Activated B cell treated with CpG ODN at 0.5 μM for 24 hours (primary cell): ENCODE measurements around the gene MCC. TPM values are rescaled to one million over a fixed set of nuclear protein-coding genes. Genes with fewer than 3 reads are reported as not detected.

Source experiments
- ATAC-seq: fragments of 200-7000 bp; cut with Tn5 transposase; one replicate; pipeline ENCODE4 v1.10.0; 2021; ENCODE audit warnings: low read depth, mild to moderate bottlenecking, moderate library complexity
- CTCF ChIA-PET: fragments of 350-600 bp; sonication (Branson Sonifier 250); formaldehyde crosslinking; loops from one replicate; lab custom pipeline; 2021; ENCODE audit warnings: antibody characterized with exemption; lab: Charles Lee
- POLR2A ChIA-PET: fragments of 350-600 bp; sonication (Branson Sonifier 250); formaldehyde crosslinking; loops from one replicate; lab custom pipeline; 2021; ENCODE audit warnings: antibody characterized with exemption; lab: Charles Lee
- DNase-seq: peaks from one replicate; pipeline ENCODE4 v3.0.0; 2022
- H3K27ac Mint-ChIP-seq: one replicate; pipeline ENCODE4 v1.8.0; 2020; ENCODE audit warnings: mixed read lengths
- H3K27me3 Mint-ChIP-seq: one replicate; pipeline ENCODE4 v1.8.0; 2021; ENCODE audit warnings: mixed read lengths
- H3K36me3 Mint-ChIP-seq: one replicate; pipeline ENCODE4 v1.8.0; 2021; ENCODE audit warnings: low read depth, mixed read lengths
- H3K4me1 Mint-ChIP-seq: one replicate; pipeline ENCODE4 v1.8.0; 2021; ENCODE audit warnings: mixed read lengths
- H3K4me3 Mint-ChIP-seq: one replicate; pipeline ENCODE4 v1.8.0; 2020; ENCODE audit warnings: mild to moderate bottlenecking, mixed read lengths
- H3K9me3 Mint-ChIP-seq: one replicate; pipeline ENCODE4 v1.8.0; 2020; ENCODE audit warnings: mixed read lengths
- intact Hi-C: fragments of 100-400 bp; cut with micrococcal nuclease; formaldehyde crosslinking; loops from one replicate; pipeline ENCODE4 v1.15.1; 2024
- total RNA-seq: library from RNA; stranded (reverse); gene quantifications from 2 replicates; pipeline ENCODE4 v1.2.3, GENCODE V29; 2022
- TF ChIP-seq, protein P1 (sequence below): fragments of 200-600 bp; IDR thresholded peaks from one replicate; pipeline ENCODE4 v1.8.0; 2022; ENCODE audit warnings: antibody characterized with exemption, mild to moderate bottlenecking

The MCC gene
- total RNA-seq, 1 donor from 2014 or later: 0.22 TPM

DNA sequence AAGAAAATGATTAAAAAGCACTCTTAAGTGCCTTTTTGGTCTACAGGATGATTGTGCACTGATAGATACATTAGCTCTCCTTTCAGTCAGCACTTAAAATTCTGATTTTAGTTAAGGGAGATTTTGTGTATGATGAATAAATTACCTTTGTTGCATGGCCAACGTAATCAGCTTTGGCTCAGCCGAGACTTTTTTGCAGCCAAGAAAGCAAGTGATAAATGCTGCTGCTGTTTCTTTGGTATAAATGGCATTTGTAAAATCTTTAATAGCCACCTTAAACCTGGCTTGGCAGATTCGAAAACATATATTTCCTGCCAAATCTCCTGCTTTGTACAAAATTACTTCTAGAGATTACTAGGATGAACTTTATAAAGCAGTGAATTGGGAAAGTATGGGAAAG lies 364.0 kb downstream of the MCC start:
- ATAC-seq: no peak
- ChIA-PET CTCF (no interaction called here), POLR2A (no interaction called here)
- Mint-ChIP-seq H3K4me1 (no peaks in the 10 kb centered on the region), H3K27ac (no peak overlapping the region), H3K27me3 (peaks cover 11% of the 10 kb centered on the region), H3K9me3 (peaks cover 4% of the 10 kb centered on the region), H3K36me3 (no peaks in the 10 kb centered on the region), H3K4me3 (no peak overlapping the region)
- no peak for DNase-seq
- TF ChIP-seq, protein P1, sequence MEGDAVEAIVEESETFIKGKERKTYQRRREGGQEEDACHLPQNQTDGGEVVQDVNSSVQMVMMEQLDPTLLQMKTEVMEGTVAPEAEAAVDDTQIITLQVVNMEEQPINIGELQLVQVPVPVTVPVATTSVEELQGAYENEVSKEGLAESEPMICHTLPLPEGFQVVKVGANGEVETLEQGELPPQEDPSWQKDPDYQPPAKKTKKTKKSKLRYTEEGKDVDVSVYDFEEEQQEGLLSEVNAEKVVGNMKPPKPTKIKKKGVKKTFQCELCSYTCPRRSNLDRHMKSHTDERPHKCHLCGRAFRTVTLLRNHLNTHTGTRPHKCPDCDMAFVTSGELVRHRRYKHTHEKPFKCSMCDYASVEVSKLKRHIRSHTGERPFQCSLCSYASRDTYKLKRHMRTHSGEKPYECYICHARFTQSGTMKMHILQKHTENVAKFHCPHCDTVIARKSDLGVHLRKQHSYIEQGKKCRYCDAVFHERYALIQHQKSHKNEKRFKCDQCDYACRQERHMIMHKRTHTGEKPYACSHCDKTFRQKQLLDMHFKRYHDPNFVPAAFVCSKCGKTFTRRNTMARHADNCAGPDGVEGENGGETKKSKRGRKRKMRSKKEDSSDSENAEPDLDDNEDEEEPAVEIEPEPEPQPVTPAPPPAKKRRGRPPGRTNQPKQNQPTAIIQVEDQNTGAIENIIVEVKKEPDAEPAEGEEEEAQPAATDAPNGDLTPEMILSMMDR: no peak
- intact Hi-C loops: no loop called here

DNA sequence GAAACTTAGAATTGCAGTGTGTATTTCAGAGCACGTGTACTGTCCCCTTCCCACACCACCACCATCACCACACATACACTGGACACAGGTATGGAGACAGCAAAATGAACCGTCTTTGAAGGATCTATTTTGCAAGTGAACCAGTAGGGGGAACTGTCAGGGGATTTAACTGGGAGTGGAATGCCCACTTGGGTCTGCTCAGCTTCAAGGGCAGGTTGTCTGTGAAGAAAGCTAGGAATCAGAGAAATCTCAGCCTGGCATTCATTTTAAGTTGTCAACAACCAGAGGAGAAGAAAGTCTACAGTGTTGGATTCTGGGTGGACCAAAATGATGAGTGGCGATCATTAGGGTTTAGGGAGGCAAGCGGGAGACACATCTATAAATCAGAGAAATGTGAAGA lies 364.6 kb downstream of the MCC start:
- no peaks in the 10 kb centered on the region for H3K36me3 Mint-ChIP-seq
- H3K27ac Mint-ChIP-seq: no peak overlapping the region
- H3K27me3 Mint-ChIP-seq: peaks cover 9% of the 10 kb centered on the region
- intact Hi-C loops: no loop called here
- ChIA-PET POLR2A (no interaction called here), CTCF (no interaction called here)
- DNase-seq (no peak), ATAC-seq (no peak)
- TF ChIP-seq, protein P1: no peak
- H3K9me3 Mint-ChIP-seq: peaks cover 4% of the 10 kb centered on the region
- H3K4me3 Mint-ChIP-seq: no peak overlapping the region
- H3K4me1 Mint-ChIP-seq: no peaks in the 10 kb centered on the region

- H3K9me3 Mint-ChIP-seq: peaks cover 2% of the 10 kb centered on the region
- no peak for DNase-seq
- TF ChIP-seq, protein P1: no peak
- H3K4me1 Mint-ChIP-seq: no peaks in the 10 kb centered on the region
- CTCF ChIA-PET: no interaction called here
- POLR2A ChIA-PET: no interaction called here
- no peak for ATAC-seq
- H3K4me3 Mint-ChIP-seq: no peak overlapping the region
- no peaks in the 10 kb centered on the region for H3K36me3 Mint-ChIP-seq
- H3K27me3 Mint-ChIP-seq: peaks cover 10% of the 10 kb centered on the region
- H3K27ac Mint-ChIP-seq: no peak overlapping the region
- intact Hi-C loops: no loop called here
Observed at GRCh38 chr5:113122053-113122452, 366.2 kb downstream of the MCC start.

DNA sequence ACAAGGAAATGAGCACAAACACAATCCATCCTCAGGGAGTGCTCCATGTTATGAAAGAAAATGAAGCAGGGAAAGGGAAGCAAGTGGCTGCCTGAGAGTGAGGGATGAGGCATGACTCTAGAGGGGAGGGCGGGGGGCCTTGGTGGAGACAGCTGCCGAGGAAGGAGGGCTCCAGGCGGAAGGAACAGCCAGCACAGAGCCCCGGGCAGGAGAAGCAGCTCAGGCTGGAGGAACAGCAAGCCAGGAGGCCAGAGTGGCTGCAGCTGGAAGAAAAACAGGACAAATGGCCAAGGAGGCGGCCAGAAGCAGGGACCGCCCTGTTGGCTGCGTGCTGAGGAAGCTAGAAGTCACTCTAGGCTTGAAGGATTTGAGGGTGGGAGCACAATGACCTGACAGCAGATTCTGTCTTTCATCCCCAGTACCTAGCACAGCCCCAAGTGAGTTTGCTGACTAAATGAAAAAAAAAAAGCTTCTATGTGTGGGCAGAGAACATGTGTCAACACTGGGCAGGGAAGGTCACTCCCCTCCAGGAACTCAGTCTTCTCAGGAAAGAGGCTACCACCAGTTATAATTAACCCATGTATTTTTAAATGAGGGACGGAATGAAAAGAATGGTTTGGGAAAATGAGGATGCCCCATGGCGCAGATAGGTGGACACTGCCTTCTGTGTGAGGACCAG lies 368.9 kb downstream of the MCC start:
- Mint-ChIP-seq H3K36me3 (no peaks in the 10 kb centered on the region), H3K27me3 (peaks cover 8% of the 10 kb centered on the region), H3K27ac (no peak overlapping the region), H3K4me1 (no peaks in the 10 kb centered on the region), H3K4me3 (no peak overlapping the region), H3K9me3 (no peaks in the 10 kb centered on the region)
- TF ChIP-seq, protein P1: no peak
- DNase-seq (no peak), ATAC-seq (no peak)
- CTCF ChIA-PET: no interaction called here
- intact Hi-C loops: no loop called here
- POLR2A ChIA-PET: no interaction called here

DNA sequence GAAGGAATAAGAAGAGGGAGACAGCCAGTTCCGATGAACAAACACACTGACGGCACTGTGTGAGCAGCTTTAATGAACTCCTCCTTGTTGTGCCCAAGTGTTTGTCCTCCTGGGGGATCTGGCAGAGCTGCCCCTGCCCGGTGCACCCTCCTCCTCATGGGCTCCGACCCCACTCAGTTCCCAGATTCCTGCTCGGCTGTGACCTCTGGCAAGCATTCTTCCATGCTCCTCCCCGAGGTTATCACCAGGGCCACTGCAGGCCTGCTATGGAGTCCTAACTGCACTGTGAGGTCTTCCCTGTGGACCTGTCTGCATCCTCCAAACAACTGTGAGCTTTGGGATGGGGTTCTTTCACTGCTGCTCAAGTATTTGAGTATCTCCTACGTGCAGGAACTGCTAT lies 369.5 kb downstream of the MCC start:
- no peak overlapping the region for H3K4me3 Mint-ChIP-seq
- CTCF ChIA-PET: no interaction called here

More for the DNA sequence above, 369.5 kb downstream of the MCC start:
- no peaks in the 10 kb centered on the region for H3K36me3 Mint-ChIP-seq
- no peak overlapping the region for H3K27ac Mint-ChIP-seq
- H3K4me1 Mint-ChIP-seq: no peaks in the 10 kb centered on the region
- H3K9me3 Mint-ChIP-seq: no peaks in the 10 kb centered on the region
- peaks cover 8% of the 10 kb centered on the region for H3K27me3 Mint-ChIP-seq
- ATAC-seq: no peak
- POLR2A ChIA-PET: no interaction called here
- DNase-seq: no peak
- intact Hi-C loops: no loop called here
- TF ChIP-seq, protein P1: no peak
